ENCODE data around the gene TRIO. TPM values are rescaled to one million over a fixed set of nuclear protein-coding genes. Genes with fewer than 3 reads are reported as not detected.

TRIO gene
- total and polyA plus RNA-seq, 4 donors = 23.8 to 243 (median 110) TPM

- peak overlapping the region in 1 of 2 donors; percentile 26 for H3K9ac ChIP-seq (ENCODE audit: insufficient read depth in 1 of 2, low read length in 2 of 2)
- DNase-seq = peak in 1 of 3 donors; percentile 21
- no peak for TF ChIP-seq CTCF (IDR thresholded peaks at IDR 0.05; ENCODE audit: control extremely low read depth, extremely low read depth)
- no peaks in the 10 kb centered on the region for H3K27me3 ChIP-seq (ENCODE audit: control insufficient read depth in 3 of 3, insufficient read depth in 3 of 3, low read length in 2 of 3)
- H3K36me3 ChIP-seq (ENCODE audit: control insufficient read depth in 4 of 4, insufficient read depth in 4 of 4, low read length in 4 of 4) = no peaks in the 10 kb centered on the region
- no peaks in the 10 kb centered on the region for H3K9me3 ChIP-seq (ENCODE audit: control insufficient read depth in 4 of 4, insufficient read depth in 3 of 4, low read length in 3 of 4)
- no peak overlapping the region for H3K4me3 ChIP-seq
- peak overlapping the region; percentile 13 to 89 for H3K27ac ChIP-seq (ENCODE audit: low read depth in 1 of 2, low read length in 1 of 2)
- peaks cover 14 to 38% (median 26%) of the 10 kb centered on the region in 5 donors for H3K4me1 ChIP-seq (ENCODE audit: control insufficient read depth in 5 of 5, insufficient read depth in 5 of 5, low read length in 5 of 5)
- 55 to 76% methylated on average over 10 of the region's 10 CpGs for WGBS, 2 donors
- no peak for ATAC-seq (ENCODE audit: insufficient read depth, low FRiP score)
Measured at GRCh38 chr5:14218897-14219573, 75.9 kb downstream of the TRIO start.

GRCh38 chr5:14219800-14220512 is 76.8 kb downstream of the TRIO start:
- Histone ChIP-seq H3K9me3 (ENCODE audit: control insufficient read depth in 4 of 4, insufficient read depth in 3 of 4, low read length in 3 of 4) (no peaks in the 10 kb centered on the region), H3K4me1 (ENCODE audit: control insufficient read depth in 5 of 5, insufficient read depth in 5 of 5, low read length in 5 of 5) (peaks cover 12 to 38% (median 25%) of the 10 kb centered on the region in 5 donors), H3K27me3 (ENCODE audit: control insufficient read depth in 3 of 3, insufficient read depth in 3 of 3, low read length in 2 of 3) (no peaks in the 10 kb centered on the region), H3K4me3 (no peak overlapping the region), H3K9ac (ENCODE audit: insufficient read depth in 1 of 2, low read length in 2 of 2) (no peak overlapping the region), H3K27ac (ENCODE audit: low read depth in 1 of 2, low read length in 1 of 2) (no peak overlapping the region), H3K36me3 (ENCODE audit: control insufficient read depth in 4 of 4, insufficient read depth in 4 of 4, low read length in 4 of 4) (no peaks in the 10 kb centered on the region)
- ATAC-seq (ENCODE audit: insufficient read depth, low FRiP score) = no peak
- 61 to 74% methylated on average over 6 of the region's 6 CpGs for WGBS, 2 donors
- TF ChIP-seq CTCF (IDR thresholded peaks at IDR 0.05; ENCODE audit: control extremely low read depth, extremely low read depth) = no peak
- peak in 1 of 3 donors; percentile 29 for DNase-seq

- Histone ChIP-seq H3K27me3 (ENCODE audit: control insufficient read depth in 3 of 3, insufficient read depth in 3 of 3, low read length in 2 of 3) (no peaks in the 10 kb centered on the region), H3K36me3 (ENCODE audit: control insufficient read depth in 4 of 4, insufficient read depth in 4 of 4, low read length in 4 of 4) (no peaks in the 10 kb centered on the region), H3K4me3 (no peak overlapping the region), H3K4me1 (ENCODE audit: control insufficient read depth in 5 of 5, insufficient read depth in 5 of 5, low read length in 5 of 5) (peaks cover 12 to 43% (median 25%) of the 10 kb centered on the region in 5 donors), H3K27ac (ENCODE audit: low read depth in 1 of 2, low read length in 1 of 2) (peak overlapping the region in 1 of 2 donors; percentile 39), H3K9ac (ENCODE audit: insufficient read depth in 1 of 2, low read length in 2 of 2) (no peak overlapping the region), H3K9me3 (ENCODE audit: control insufficient read depth in 4 of 4, insufficient read depth in 3 of 4, low read length in 3 of 4) (no peaks in the 10 kb centered on the region)
- WGBS, 2 donors = 92 to 100% methylated on average over 1 of the region's 1 CpG
- TF ChIP-seq CTCF (IDR thresholded peaks at IDR 0.05; ENCODE audit: control extremely low read depth, extremely low read depth) = no peak
- DNase-seq (no peak), ATAC-seq (ENCODE audit: insufficient read depth, low FRiP score) (no peak)
Measured at GRCh38 chr5:14220642-14221041, 77.5 kb downstream of the TRIO start.

Data from lung (tissue), 12 donors.